ENCODE measurements around the gene UBXN4.
"Not testable (repeated sequence)": the region's sequence is repeated elsewhere in the genome, so short reads cannot be mapped to it uniquely, and the experiment has no call there.

UBXN4 gene, protein sequence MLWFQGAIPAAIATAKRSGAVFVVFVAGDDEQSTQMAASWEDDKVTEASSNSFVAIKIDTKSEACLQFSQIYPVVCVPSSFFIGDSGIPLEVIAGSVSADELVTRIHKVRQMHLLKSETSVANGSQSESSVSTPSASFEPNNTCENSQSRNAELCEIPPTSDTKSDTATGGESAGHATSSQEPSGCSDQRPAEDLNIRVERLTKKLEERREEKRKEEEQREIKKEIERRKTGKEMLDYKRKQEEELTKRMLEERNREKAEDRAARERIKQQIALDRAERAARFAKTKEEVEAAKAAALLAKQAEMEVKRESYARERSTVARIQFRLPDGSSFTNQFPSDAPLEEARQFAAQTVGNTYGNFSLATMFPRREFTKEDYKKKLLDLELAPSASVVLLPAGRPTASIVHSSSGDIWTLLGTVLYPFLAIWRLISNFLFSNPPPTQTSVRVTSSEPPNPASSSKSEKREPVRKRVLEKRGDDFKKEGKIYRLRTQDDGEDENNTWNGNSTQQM

DNA sequence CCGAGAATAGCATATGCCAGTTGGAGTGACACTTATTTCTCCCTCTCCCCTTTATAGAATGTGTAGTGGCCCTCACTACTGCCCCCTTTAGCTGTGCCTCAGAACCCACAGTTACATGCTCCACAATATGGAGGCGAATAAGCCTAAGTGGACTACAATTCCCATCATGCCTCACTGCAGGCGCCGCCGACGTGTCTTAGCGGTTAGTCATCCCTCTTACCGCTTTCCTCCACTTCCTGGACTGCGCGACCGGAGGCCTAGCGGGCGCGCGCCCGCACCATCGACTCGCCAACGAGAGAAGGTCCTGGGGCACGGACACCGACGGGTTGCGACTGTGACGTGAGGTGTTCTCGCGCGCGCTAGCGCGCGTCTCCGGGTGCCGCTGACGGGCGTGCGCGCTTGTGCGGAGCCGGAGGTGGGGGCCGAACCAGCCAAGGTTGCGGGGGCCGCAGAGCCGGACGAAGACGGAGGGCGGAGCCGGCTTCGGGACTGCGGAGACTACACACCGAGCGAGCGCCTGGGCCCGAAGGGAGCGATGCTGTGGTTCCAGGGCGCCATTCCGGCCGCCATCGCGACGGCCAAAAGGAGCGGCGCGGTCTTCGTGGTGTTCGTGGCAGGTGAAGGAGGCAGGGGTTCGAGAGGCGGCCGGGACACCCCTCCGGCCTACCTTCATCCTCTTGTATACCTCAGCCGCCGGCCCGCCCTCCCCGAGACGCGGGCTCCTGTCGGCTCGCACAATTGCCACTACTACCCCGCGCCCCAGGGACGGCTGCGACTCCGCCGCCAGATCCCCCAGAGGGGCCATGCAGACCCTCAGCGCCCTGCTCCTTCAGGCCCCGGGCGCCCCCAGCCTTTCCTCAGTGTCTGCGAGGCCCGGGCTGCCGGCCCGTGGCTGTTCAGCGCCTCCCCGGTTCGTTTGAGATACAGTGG, at the start of gene UBXN4:
Gene UBXN4 (plus strand): TSS at position 461 of the 930 bp plus-strand sequence. CDS start 75 bp downstream, at position 536.
- peak; percentile 94 for DNase-seq (ENCODE audit: low spot score)

DNA sequence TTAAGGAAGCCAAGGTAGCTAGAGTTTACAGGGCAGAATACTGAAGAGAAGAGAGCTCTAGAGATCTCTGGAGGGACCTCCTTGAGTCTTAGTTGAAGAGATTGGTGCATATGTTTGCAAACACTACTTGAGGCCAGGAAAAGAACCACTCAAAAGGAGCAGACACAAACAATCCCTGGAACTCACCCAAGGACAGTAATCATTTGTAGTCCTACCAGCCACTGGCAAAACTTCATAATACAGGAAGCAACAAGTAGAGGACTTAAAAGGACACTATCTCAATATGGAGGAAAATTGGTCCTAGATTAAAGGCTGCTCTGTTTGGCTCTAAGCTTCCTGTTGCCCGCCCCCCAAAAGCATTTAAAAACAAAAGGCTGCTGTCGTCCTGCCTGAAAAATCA, 46.9 kb upstream of the UBXN4 start:
- no peak for DNase-seq (ENCODE audit: low spot score)

DNA sequence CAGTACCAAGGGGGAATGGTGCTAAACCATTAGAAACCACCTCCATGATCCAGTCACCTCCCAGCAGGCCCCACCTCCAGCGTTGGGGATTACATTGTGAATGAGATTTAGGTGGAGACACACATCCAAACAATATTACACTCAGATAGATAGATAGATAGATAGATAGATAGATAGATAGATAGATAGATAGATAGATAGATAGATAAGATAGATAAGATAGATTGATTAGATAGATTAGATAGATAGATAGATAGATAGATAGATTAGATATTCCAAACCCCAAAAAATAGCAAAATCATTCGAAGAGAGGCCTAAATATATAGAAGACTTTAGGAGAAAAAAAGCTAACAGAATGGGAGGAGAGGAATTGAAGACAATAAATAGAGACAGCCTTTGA, 42.8 kb upstream of the UBXN4 start:
- no peak for DNase-seq (ENCODE audit: low spot score)

DNA sequence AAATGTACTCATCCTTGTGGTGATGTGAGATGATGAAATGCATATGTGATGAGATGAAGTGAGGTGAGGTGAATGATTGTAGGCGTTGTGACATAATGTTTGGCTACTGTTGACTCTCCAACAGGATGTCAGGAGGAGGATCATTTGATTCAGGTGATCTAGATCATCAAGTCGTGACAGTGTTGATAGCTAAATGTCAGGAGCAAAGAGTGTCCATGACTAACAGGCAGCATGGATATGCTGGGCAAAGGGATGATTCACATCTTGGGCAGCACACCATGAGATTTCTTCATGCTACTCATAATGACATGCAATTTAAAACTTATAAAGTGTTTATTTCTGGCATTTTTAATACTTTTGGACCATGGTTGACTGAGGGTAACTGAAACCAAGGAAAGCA, 40.2 kb upstream of the UBXN4 start:
- no peak for DNase-seq (ENCODE audit: low spot score)

DNA sequence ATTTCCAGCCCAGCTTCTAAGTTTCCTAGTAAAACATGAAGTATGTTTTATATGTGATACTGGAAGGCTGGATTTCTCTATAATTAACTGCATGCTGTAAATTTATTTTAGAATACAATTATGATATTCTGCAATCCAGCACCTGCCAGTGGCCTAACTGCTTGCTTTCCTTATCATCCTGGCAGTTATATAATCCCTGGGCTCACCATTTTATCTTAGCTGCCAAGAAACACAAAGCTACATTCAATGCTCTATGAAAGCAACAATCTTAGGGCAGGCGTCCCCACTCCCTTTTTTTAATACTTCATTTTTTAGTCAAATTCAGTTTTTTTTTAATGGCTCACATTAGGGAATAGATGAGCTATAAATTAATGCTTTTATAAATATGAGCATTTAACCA, 38.4 kb upstream of the UBXN4 start:
- DNase-seq (ENCODE audit: low spot score): no peak

DNA sequence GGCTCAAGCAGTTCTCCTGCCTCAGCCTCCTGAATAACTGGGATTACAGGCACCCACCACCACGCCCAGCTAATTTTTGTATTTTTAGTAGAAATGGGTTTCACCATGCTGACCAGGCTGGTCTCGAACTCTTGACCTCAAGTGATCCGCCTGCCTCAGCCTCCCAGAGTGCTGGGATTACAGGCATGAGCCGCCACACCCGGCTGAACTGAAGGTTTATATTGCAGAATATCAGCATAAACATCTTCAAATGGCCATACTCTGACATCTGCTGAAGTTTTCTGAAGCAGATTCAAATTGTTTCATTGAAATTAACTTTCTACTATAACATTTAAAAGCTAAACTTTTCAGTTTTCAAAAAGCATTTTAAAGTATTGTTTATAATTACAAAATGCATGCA, 37.6 kb upstream of the UBXN4 start:
- not testable (repeated sequence) for DNase-seq (ENCODE audit: low spot score)

DNA sequence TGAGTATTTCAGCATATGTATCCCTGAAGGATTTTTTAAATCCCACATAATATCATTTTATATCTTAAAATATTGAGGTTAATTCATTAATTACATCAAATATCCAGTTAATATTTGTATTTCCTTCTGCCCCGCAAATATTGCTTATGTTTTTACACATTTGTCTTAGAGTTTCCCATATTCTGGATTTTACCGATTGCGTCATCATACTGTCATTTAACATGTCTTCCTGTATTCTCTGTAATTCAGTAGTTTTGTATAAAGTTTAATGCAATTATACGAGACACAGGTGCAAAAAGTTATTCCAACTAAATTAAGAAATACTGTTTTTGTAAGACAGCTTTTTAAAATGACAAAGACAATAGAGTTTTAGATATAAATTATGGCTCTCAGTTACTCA, 33.5 kb upstream of the UBXN4 start:
- no peak for DNase-seq (ENCODE audit: low spot score)

DNA sequence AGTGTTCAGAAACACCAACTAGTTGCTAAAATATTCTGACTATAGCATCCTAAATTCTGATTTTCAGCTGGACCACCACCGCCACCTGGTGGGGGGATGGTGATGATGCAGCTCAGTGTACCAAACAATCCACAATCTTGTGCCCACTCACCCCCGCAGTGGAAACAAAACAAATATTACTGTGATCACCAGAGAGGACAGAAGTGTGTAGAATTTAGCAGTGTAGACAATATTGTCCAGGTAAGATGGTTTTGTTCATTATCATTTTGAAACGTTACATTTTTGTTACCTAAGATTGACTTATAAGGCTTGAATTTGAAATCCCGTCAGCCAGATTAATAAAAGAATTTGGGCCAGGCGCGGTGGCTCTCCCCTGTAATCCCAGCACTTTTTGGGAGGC, 31.7 kb upstream of the UBXN4 start:
- peak; percentile 68 for DNase-seq (ENCODE audit: low spot score)

DNA sequence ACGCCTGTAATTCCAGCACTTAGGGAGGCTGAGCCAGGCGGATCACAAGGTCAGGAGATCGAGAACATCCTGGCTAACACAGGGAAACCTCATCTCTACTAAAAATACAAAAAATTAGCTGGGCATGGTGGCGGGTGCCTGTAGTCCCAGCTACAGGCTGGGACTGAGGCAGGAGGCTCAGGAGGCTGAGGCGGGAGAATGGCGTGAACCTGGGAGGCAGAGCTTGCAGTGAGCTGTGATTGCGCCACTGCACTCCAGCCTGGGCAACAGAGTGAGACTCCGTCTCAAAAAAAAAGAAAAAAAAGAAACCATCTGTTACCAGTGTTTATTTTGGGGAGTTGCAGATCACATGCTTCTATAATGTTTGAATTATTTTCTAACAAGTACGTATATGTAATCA, 26.6 kb upstream of the UBXN4 start:
- DNase-seq (ENCODE audit: low spot score): not testable (repeated sequence)

DNA sequence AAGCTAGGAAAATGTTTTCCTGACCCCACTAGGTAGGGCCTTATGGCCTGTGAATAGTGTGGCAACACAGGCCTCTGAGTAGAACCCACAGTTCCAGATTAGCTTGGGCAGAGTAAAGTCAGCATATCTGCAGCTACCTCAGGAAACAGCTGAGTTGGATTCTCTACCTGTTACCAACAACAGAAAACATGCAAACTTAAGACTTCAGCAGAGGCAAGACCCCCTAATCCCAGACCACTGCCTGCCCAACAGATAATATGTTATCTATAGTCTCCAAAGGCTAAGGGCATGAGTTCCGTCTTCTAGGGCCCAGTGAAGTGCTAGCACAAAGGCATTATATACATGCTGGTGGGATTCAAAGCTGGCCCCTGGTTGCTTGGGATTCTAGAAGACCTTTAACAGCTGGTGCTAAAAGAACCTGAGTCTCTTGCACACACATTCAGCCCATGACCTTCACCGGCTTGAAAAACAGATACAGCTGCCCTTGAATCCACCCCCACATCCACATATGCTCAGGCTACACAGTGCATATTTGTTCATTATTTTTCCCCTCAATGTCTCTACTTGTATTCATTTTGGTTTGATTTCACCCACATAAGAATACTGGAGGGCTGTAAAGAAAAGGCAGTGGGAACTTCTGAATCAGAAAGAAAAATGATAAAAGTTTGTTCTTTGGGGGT, 13.5 kb upstream of the UBXN4 start:
- no peak for DNase-seq (ENCODE audit: low spot score)

DNA sequence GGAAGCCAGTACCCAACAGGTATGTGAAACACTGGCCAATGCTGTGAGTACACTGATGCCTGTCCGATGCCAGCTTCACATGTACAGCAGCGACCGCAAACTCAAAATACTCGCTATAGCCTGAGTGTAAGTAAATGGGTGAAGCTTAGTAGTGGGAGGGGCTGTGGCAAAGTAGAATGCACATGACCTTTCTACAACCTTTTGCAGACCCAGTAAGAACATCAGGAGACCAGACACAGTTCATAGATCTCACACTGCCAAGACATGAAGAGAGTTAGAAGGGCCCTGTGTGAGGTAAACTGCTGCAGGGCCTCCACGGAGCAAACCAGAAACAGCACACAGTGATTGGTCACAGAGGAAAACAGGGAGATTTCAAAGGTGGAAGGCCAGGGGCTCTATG, 9.1 kb upstream of the UBXN4 start:
- no peak for DNase-seq (ENCODE audit: low spot score)

DNA sequence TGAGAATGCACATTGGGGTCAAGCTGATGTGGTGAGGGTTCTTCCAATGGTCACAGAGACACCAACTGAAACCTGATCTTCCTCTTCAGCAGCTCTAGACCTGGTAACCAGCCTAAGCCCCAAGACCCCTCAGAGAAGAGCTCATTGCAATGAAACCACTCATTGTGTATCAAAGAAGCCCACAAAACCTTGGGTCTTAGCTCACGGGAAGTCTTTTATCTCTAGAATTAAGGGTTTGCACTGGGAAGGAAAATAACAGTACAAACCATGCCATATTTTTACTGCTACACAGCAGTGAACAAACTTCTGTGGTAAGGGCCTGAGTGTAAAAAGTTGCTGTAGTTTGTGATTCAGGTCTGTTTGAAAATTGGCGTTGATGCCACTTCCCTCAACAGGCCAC, 8.6 kb upstream of the UBXN4 start:
- DNase-seq (ENCODE audit: low spot score): no peak

DNA sequence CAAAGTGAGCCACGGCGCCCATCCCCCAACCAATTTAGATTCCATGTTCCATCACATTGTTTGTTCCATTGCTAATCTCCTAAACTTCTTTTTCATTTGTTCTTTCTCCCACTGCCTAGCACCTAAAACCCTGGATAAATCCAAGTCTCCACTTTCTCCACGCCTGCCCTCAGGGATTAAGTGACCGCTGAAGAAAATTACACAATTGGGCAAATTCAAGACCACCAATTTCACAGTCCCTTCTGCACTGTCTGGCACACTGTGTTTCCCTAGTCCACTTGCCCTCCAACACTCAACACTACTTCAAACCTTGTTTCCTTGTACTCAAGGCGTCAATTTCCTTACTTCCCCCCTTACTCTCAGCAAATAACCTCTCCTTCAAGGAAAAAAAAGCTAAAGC, 5.1 kb upstream of the UBXN4 start:
- no peak for DNase-seq (ENCODE audit: low spot score)

DNA sequence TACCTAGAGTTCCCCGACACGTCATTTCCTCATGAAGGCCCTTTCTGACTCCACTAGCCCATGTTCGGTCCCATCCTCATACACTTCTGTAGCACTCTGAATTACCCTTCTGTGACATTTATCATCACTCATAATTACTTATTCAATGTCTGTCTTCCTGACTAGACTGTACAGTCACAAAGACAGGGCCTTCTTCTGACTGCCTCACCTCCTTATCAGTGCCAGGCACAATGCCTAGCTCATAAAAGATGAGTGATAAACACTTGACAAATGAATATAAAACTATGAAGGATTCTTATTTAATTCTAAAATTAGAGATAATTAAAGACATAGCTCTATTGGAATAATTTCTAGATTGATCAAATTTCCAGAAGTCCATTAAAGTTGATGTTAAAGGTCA, 1.4 kb upstream of the UBXN4 start:
- no peak for DNase-seq (ENCODE audit: low spot score)

DNA sequence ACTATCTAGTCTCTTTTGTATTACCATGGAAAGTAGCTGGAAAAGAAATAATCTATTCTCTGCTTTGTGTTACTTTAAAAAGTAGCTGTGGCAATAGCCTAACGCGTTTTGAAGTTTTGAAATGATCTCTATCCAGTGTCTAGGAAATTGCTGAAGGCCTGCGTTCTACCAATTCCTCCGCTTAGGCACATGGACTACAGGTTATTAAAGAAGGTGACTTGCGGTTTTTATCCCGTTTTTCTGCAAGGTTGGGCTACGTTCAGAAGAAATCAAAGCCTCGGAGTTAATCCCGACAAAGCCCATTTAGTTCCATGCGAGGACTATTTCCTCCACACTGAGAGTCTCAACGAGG, 636 bp upstream of the UBXN4 start:
- no peak for DNase-seq (ENCODE audit: low spot score)

DNA sequence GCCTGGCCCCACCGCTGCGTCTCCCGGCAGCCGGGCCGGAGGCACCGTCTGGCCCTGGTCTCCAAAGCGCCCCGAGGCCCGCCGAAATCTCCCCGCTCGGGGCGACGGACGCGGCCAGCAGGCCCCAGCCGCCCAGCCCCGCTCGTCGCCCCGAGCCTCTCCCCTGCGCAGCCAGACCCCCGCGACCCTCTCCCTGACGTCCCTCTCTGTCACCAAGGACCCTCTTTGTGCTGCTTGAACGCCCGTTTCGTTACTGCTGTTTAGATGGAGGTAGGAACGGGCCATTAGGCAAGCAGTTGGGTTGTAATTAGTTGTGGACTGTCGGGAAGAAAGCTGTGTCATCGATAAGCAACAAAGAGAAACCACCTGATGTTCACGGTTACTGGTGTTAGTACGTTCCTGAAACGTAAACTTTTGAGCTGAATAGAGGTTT, 686 bp downstream of the UBXN4 start:
- DNase-seq (ENCODE audit: low spot score): peak; percentile 72

DNA sequence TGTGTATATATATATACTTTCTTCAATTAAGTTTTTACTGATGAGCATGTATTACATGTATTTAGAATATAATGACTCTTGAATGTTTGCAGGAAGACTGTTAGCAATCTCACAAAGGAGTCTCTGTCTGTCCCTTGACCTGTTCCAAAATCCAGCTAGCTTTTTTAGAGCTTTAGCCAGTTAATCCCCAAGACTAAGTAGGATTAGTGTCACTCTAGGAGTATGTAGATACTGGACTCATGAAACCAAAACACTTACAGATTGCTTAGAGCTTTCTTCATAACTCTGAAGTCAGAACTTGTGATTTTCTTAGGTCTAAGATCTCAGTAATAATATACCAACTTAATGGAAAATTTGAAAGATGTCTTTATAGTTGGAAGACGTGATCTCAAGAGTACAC, 2.2 kb downstream of the UBXN4 start:
- peak; percentile 19 for DNase-seq (ENCODE audit: low spot score)

DNA sequence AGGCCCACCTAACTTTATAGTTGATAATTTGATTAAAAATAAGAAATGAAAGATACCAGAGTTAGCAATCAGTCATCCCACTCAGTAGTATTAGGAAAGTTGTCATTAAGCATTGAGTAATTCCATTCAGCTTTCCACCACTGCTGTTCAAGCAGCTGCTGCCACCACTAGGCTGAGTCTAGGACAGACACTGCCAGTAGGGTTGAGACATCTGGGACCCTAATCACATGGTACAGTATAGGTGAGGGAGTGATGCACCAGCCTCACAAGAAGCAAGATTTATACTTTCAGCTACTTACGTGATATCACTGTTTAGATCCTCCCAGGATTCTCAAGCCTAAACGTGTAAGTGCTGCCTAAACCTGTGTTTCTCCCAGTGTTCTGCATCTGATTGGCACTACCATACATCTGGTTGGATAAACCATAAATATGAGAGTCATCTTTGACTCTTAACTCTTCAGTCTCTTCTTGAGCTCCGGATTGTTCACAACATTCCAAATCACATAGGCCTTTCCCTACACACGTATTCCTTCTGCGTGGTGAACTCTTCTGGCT, 3.2 kb downstream of the UBXN4 start:
- DNase-seq (ENCODE audit: low spot score): peak; percentile 31

DNA sequence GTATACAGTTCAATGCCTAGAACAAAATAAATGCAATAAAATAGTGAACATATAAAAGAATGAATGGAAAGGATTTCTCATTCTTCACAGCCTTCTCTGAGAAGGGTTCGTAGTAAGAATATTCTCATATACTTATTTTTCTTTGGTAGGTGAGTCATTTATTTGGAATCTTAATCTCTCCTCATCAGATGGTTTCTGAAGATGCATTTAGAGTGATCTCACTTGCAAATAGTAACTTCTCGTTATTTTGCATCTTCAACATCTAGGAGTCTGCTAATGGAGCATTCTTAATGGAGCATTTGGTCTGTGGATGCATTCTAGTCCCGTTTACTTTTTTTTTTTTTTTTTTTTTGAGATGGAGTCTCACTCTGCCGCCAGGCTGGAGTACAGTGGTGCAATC, 3.9 kb downstream of the UBXN4 start:
- DNase-seq (ENCODE audit: low spot score): no peak

DNA sequence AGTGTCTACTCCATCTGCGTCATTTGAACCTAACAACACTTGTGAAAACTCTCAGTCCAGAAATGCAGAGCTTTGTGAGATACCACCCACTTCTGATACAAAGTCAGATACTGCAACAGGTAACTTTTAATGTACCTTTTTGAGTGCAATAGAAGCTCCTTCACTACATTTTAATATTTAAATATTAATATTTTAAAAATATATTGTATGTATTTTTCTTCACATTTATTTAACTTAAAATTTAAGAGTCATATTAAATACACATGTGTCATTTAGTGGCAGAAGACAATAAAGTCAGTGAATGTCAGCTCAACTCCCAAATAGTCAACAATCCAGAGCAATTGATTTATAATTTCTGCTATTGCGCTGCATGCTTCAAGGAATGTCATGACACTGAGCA, 13.9 kb downstream of the UBXN4 start:
- DNase-seq (ENCODE audit: low spot score): no peak

DNA sequence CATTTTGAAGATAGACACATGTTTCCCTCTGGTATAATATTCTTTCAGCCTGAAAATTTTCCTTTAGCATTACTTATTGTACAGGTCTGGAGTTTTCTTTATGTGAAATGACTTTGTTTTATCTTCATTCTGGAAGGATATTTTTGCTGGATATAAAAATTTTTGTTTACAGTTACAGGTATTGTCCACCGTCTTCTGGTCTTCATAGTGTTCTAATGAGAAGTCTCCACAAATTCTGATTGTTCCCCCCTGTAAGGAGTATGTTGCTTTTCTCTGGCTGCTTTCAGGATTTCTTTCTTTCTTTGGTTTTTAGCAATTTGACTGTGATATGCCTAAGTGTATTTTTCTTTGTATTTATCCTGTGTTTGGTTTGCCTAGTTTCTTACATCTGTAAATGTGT, 15.0 kb downstream of the UBXN4 start:
- no peak for DNase-seq (ENCODE audit: low spot score)

DNA sequence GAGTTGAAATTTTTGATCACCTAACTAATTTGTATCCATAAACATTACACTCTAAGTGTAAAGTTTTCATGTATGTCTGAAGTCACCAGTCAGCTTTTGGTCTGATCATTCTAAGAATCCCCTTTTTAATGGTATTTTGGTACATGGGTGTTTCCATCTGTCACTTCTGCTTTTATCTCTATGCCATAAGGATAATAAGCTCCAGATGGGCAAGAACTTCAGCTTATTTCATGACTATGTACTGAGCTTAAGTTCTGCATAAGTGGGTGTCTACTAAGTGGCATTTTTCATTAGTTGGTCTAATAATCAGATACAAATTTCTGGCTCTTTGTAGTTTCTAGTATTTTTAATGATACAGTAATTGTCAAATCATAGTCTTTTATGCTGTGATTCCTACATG, 20.4 kb downstream of the UBXN4 start:
- no peak for DNase-seq (ENCODE audit: low spot score)
